Activated CD4-positive, alpha-beta T cell treated with anti-CD3 and anti-CD28 coated beads for 48 hours (primary cell): ENCODE results near the gene PALLD.

ENCODE experiments used
- DNase-seq: peaks from one replicate; pipeline ENCODE4 v3.0.0-alpha.2; 2020

PALLD gene

DNA sequence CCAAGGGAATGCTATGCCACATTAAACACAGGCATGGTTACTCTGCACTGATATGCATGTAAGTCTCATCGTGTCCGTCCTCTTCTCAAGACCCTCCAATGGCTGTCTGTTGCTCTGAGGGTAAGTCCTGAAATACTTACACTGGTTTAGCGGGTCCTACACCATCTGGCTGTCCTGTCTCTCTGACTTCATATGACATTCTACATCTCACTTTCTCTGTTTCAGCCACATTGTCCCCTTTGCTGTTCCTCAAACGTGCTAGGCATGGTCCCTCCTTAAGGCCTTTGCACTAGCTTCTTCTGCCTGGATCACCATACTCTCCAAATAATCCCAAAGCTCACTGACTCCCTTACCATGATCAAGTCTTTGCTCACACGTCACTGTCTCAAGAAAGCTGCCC, 131.4 kb downstream of the PALLD start:
- no peak for DNase-seq

GRCh38 chr4:168629566-168629965, 132.7 kb downstream of the PALLD start:
- no peak for DNase-seq

DNA sequence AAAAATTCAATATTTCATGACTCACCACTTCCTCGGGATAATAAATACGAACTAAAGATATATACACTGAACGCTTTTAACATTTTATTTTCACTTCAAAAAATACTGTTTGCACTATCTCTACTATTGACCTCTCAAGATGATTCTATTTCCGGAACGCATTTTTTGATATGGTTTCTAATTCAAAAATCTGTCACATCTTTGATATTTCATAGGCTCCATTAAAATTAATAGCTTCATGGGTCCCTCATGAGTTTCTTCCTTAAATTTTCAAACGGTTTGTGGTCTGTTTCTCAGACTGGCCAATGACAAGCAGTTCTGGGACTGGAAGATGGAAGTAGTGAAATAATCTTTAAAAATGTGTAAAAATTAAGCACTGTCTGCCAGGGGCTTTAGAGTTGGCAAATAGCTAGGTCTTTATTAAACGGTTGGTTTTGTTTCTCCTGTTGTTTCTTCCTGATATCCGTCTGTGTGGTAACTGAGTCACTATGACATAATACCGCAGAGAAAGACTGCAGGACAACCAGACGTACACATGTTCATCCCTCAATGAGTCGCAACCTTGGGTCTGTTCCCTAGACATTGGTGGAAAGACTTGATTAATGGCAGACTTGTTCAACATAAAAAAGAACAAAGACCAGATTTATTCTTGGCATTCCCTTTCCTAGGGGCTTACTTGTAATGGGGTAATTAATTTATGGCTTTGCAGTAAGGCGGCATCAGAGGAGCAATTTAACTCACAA, 133.8 kb downstream of the PALLD start:
- DNase-seq, result no peak

- DNase-seq, result peak; percentile 16
Measured at GRCh38 chr4:168631241-168632162, 134.7 kb downstream of the PALLD start.

DNA sequence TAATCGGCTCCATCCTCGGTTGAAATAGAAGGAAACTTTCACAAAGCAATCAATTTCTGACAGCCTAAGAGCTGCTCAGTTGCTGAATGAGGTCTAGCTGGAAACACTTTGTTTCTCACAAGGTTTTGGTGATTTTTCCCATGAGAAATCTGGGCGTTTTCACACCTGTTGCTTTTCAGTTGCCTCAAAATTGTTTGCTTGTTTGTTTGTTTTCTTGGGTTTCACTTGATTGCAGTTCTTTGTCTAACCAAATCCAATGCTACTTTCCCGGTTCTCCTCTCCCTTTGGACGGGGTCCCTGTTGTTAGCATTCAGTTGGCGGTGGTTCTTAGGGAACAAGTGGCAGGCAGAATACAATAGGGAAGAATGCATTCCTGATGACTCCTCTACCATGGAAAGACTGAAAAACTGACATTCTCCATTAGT, 135.5 kb downstream of the PALLD start:
- DNase-seq, result no peak

DNA sequence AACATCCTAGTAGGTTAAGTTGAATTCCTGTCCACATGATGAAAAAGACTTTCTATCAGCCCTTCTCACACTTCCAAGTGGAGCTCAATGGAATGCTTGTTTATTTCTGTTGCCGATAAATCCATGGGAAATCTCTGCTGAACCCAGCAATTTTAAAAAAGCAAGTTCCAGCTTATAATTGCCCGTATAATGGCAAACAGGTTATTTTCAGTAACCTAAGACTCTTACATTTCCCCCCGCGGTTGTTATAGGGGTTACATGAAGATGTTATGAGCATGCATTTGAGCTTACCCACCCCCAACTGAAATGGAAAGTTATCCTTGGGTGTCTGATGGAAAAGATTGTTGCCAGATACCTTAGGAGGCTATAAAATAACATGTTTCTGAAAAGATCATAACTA, 136.2 kb downstream of the PALLD start:
- DNase-seq, result no peak

DNA sequence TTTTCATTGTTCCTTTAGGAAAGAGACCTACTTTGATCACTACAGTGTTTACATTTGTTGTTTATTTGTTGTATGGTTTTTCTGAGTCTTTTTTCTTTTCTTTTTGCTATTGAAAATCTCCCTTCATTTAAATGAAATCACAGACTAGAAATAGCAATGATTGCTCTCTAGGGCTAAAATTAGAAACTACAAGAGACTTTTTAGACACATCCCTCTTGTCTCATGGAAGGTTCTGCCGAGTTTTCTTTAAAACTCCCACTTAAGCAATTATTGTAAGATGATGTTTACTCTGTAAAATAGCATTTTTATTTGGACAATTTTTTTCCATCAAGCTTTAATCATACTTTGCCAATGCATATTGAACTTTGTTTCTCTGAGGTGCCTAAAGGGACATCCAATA, 136.6 kb downstream of the PALLD start:
- DNase-seq, result no peak

- DNase-seq, result no peak
Measured at GRCh38 chr4:168634276-168634802, 137.5 kb downstream of the PALLD start.

DNA sequence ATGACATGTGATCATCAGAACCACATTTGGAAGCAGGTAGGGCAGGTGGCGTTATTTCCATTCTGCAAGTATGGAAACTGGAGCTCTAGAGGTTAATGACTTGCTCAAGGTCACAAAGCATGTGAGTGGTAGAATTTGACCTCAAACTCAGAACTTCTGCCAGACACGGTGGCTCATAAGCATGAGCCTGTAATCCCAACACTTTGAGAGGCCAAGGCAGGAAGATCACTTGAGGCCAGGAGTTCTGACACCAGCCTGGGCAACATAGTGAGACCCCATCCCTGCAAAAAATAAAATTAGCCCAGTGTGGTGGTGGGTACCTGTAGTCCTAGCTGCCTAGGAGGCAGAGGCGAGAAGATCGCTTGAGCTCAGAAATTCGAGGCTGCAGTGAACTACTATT, 139.2 kb downstream of the PALLD start:
- no peak for DNase-seq

DNA sequence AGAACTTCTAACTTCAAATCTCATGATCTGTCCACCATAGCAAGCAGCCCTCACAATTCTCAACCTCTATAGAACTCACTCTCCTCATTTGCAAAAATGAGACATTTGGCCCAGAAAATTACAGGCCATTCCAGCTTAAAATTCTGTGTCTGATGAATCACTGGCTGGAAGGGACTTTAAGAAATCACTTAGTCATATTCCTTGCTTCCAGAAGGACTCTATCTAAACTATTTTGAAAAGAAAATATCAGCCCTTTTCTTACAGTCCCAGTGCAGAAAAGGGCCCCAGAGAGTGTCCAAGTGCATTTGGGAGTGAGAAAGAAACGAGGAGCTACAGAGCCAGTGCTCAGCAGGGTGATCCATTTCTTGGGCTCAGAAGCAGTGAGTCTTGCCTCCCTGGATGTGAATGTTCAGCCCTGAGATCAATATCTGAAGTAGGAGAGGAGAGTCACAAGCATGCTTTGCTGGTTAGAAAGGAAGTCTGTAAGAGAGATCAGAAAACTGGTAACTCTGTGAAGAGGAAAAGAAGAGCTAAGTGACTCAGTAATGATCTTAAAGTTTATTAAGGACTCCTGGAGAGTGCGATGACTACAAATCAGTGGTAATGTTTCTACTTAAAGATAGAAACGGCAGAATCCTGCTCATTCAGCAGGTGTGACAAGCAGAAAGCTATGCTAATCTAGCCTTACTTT, 139.8 kb downstream of the PALLD start:
- no peak for DNase-seq

DNA sequence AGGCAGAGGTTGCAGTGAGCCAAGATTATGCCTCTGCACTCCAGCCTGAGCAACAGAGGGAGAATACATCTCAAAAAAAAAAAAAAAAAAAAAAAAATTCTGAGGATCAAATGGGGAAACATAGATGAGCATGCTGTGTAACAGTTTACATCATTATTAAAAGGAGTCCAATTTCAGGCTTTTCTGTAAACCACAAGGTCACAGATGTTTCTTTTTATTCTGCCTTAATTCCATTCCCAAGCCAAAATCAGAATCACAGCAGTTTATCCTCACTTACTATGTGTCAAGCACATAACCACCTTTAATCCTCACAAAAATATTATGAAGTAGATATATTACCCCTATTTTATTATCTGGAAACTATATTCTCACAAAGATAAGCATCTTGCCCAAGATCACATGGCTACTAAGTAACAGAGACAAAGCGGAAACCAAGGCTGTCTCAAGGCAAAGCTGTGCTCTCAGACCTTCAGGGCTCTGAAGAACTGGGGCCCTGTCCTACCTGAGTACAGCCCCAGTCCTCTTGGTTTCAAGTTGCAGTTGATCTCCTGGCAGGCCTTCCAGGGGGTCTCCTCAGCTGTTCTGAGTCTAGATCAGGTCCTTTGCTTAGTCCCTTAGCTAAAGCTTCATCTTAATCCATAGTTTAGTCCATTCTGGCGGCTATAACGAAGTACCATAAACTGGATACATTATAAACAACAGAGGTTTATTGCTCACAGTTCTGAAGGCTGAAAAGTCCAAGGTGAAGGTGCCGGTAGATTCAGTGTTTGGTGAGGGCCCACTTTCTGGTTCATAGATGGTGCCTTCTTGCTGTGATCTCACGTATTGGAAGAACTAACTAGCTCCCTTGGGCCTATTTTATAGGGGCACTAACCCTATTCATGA, 141.3 kb downstream of the PALLD start:
- no peak for DNase-seq

- no peak for DNase-seq
Measured at GRCh38 chr4:168639914-168640313, 143.1 kb downstream of the PALLD start.

GRCh38 chr4:168641811-168642140, 144.9 kb downstream of the PALLD start:
- no peak for DNase-seq

DNA sequence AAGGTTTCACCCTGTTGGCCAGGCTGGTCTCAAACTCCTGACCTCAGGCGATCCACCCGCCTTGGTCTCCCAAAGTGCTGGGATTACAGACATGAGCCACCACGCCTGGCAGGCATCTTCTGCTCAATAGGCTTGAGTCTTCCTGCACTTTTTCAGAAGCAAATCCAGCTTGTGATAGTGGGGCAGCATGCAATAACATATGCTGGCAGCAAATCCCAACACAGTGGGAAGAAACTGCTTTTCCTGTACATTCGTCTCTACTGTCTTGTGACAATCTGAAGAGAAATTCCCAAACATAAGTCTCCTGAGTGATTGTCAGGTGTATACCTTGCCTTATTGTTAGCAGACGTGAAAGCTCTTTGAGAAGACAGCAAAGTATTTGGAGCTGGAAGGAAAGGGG, 145.7 kb downstream of the PALLD start:
- no peak for DNase-seq

GRCh38 chr4:168643111-168643795, 146.4 kb downstream of the PALLD start:
- no peak for DNase-seq

DNA sequence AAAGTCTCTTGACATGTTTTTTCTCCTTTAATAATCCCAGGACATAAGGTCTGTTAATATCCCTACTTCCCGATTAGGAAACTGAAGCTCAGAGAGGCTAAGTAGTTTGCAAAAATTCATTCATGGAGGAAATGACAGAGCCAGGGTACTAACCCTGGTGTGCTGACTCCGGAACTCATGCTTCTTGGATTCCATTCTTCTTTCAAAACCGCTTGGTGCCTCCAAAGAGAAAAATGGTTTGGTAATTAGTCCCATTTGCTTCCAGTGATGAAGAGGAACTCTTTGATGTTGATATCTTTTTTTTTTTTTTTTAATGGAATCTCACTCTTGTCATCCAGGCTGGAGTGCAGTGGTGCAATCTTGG, 146.9 kb downstream of the PALLD start:
- DNase-seq, result no peak

GRCh38 chr4:168646001-168646768, 149.3 kb downstream of the PALLD start:
- no peak for DNase-seq

DNA sequence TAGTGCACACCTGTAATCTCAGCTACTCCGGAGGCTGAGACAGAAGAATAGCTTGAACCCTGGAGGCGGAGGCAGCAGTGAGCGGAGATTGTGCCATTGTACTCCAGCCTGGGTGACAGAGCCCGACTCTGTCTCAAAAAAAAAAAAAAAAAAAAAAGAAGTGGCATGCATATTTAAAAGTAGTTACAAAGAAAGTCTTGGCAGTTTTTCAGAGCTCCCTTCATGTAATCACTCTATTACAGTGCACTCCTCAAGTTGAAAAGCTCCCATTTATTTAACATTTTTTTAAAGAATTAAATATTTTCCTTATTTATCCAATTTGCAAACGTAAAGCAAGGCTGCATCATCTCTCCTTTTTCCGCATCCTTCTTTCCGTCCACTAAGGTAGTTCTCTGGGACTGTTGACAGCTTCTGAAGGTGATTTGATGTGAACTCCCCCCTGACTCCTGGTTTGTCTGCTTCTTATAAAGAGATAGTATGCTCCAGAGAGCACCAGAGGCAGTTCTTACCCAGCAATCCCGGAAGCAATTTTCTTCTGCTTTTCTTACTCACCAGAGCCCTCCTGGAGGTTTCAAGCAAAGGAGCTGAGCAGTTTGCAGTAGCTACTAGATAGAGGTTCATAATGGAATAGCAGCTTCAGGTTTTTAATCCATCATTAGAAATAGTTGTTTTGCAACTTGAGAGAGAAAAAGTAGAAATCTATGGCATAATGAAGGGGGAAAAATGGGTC, 151.0 kb downstream of the PALLD start:
- no peak for DNase-seq

GRCh38 chr4:168648494-168648893, 151.6 kb downstream of the PALLD start:
- no peak for DNase-seq

- no peak for DNase-seq
Measured at GRCh38 chr4:168648929-168649328, 152.1 kb downstream of the PALLD start.
